Fibroblast of the aortic adventitia (primary cell): ENCODE results near the gene ALG9. TPM values are rescaled to one million over a fixed set of nuclear protein-coding genes. Genes with fewer than 3 reads are reported as not detected.

Experiments used
- DNase-seq: peaks from one replicate; pipeline ENCODE4 v3.0.0-alpha.2; 2010; ENCODE audit warnings: low read depth
- H3K4me3 ChIP-seq: 2 replicates; pipeline ENCODE4 v1.5.1; 2011; ENCODE audit warnings: low read depth, mild to moderate bottlenecking, control low read depth, low read length, moderate library complexity
- total RNA-seq: library from RNA; depleted of rRNA; stranded (reverse); fragments of >200 nt; gene quantifications from 2 replicates; pipeline ENCODE4 v1.2.3, GENCODE V29; 2012; ENCODE audit warnings: low replicate concordance
- TF ChIP-seq, protein P1 (sequence below): IDR thresholded peaks from 2 replicates; pipeline ENCODE4 v1.5.1; 2011; ENCODE audit warnings: mild to moderate bottlenecking, low read length, control low read depth, inconsistent platforms; ENCODE audit not compliant: insufficient read depth

Gene ALG9
- total RNA-seq, 1 donor = 41.7 TPM

DNA sequence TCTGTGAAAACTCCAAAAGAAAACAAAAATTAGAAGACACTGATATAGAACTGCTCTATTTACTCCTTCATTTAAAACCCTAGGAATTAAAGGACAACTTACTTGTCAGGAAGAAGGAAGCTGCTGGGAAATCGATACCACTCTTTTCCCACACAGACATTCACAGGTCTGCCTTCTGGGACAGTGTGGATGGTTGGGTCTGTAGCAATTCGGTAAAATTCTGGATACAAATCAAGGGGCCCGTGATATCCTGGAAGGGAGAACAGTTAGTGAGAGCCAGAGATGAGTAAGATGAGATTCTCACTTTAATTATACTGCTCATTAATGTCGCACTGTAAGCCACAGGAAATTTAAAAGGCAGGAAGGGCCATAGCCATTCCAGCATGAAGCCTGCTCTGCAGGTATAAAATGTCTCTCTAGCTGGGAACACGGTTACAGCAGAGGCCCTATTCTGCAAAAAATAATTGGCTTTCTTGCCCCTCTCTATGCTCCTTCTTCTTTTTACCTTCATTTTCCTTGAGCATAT, 34.0 kb downstream of the ALG9 start:
- no peak for DNase-seq
- TF ChIP-seq, protein P1, sequence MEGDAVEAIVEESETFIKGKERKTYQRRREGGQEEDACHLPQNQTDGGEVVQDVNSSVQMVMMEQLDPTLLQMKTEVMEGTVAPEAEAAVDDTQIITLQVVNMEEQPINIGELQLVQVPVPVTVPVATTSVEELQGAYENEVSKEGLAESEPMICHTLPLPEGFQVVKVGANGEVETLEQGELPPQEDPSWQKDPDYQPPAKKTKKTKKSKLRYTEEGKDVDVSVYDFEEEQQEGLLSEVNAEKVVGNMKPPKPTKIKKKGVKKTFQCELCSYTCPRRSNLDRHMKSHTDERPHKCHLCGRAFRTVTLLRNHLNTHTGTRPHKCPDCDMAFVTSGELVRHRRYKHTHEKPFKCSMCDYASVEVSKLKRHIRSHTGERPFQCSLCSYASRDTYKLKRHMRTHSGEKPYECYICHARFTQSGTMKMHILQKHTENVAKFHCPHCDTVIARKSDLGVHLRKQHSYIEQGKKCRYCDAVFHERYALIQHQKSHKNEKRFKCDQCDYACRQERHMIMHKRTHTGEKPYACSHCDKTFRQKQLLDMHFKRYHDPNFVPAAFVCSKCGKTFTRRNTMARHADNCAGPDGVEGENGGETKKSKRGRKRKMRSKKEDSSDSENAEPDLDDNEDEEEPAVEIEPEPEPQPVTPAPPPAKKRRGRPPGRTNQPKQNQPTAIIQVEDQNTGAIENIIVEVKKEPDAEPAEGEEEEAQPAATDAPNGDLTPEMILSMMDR = no peak
- no peak overlapping the region for H3K4me3 ChIP-seq

DNA sequence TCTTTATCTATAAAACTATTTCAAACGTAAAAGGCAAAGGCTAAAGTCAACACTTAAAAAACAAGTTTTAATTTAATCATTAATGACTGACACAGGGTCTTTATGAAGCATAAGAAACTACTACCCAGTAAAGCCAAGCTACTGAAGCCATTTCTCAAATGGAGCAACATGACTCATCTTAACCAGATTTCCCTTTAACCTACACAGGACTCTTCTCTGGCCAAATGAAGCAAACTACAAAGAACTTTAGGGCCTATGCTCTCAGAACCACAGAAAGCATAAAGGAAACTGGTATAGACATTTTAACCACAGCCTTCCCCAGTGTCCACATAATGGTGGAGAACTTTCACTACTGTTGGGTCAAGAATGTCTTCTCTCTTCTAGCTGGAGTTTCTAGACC, 34.7 kb downstream of the ALG9 start:
- no peak for DNase-seq
- TF ChIP-seq, protein P1 = no peak
- H3K4me3 ChIP-seq = no peak overlapping the region

DNA sequence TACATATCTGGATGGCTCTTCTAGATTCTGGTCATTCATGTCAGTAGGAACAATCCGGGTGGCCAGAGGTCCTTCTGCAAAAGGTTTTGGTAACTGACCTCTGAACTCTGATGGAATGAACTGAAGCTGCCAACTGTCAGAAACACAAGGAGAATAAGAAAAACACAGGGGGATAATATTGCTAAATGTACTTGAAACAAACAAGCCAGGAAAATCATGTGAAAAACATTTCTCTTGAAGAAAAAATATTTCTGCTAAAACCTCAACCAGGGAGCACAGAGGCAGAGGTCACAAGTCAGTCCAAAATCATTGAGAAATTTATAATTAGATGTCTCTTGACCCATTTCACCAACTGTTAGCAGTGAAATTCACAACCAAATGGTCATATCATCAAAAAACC, 35.2 kb downstream of the ALG9 start:
- no peak for DNase-seq
- TF ChIP-seq, protein P1 = no peak
- no peak overlapping the region for H3K4me3 ChIP-seq

DNA sequence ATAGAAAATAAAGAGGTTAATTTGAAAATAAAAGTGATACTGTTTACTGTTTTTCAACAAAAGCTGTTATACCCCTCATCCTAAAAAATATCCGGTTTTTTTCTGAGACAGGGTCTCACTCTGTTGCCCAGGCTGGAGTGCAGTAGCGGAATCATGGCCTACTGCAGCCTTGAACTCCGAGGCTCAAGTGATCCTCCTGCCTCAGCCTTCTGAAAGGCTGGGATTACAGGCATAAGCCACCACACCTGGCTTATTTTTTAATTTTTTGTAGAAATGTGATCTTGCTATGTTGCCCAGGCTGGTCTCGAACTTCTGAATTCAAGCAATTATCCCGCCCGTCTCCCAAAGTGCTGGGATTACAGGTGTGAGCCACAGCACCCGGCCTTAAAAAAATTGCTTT, 35.7 kb downstream of the ALG9 start:
- TF ChIP-seq, protein P1 = no peak
- H3K4me3 ChIP-seq = no peak overlapping the region
- DNase-seq = no peak

DNA sequence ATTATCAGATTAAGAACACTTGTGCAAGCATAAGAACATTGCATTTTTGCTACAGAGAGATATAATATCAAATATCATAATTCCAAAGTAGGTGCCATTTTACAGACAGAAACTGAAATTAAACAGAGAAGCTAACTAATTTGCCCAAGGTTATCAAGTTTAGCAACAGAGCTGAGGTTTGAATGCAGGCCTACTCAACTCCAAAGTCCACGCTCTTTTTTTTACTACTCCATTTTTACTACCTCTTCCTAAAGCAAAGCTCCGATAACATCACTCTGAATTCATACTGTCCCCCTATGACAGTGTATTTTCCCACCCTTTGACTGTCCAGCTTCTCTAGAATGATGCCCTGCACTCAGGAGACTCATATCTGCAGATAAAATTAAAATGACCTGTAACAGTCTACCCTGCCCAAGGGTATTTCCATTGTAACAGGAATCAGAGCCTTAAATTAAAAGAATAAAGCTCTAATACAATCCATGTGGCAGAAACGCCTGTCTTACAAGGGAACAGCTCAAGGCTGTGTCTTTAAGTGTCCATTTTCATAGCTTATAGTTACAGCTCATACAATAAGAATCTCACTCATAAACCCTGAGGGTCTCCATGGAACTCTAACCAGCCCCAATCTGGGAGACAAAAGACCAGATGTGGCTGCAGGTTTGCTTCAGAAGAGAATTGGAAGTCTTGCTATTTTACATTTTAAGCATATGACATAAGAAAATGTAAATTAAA, 36.8 kb downstream of the ALG9 start:
- TF ChIP-seq, protein P1 = no peak
- H3K4me3 ChIP-seq = no peak overlapping the region
- no peak for DNase-seq

DNA sequence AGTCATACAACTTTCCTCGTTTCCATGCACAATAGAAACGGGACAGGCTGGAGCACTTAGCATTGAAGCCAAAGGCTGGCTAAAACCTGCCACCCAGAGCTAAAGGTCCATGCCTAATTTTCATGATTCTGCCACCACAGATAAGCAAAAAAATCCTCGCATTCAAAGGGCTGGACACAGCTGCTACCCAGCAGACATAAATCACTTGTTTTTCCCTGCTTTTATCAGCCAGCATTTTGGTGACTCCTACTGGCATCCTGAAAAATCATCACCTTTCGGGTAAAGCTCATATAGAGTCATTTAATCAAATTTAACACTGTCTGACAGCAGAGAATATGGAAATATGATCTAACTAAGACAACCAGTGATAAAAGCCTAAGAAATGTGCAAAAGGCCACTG, 37.9 kb downstream of the ALG9 start:
- no peak overlapping the region for H3K4me3 ChIP-seq
- no peak for DNase-seq
- TF ChIP-seq, protein P1 = no peak
